Measurements from ENCODE around the gene HOXD12. TPM values are rescaled to one million over a fixed set of nuclear protein-coding genes. Genes with fewer than 3 reads are reported as not detected.

HOXD12 gene
- total RNA-seq, 1 experiment from 2014 or later, result 0.27 TPM

- Histone ChIP-seq H3K9ac (ENCODE audit: low read length) (no peak overlapping the region), H3K9me2 (ENCODE audit: insufficient read depth) (no peaks in the 10 kb centered on the region), H2AFZ (ENCODE audit: low read depth, low read length, poor library complexity, severe bottlenecking) (no peak overlapping the region), H4K20me1 (ENCODE audit: insufficient read depth) (no peaks in the 10 kb centered on the region), H3K27me3 (ENCODE audit: insufficient read depth, low read length) (no peaks in the 10 kb centered on the region), H3K4me2 (ENCODE audit: low read length) (no peak overlapping the region), H3K4me1 (ENCODE audit: control insufficient read depth in 1 of 2, insufficient read depth in 2 of 2, low read length in 2 of 2) (no peaks in the 10 kb centered on the region), H3K36me3 (ENCODE audit: control insufficient read depth in 1 of 2, insufficient read depth in 2 of 2, low read length in 2 of 2) (no peaks in the 10 kb centered on the region), H3K4me3 (replicated peaks in 1 of 2; ENCODE audit: low read depth in 1 of 2, low read length in 2 of 2) (no peak overlapping the region), H3K79me2 (ENCODE audit: insufficient read depth, low read length) (no peaks in the 10 kb centered on the region), H3K27ac (ENCODE audit: low read depth, low read length) (no peak overlapping the region), H3K9me3 (ENCODE audit: control insufficient read depth in 1 of 2, insufficient read depth in 1 of 2, low read depth in 1 of 2, low read length in 2 of 2) (no peaks in the 10 kb centered on the region)
- no peak for ATAC-seq
- DNase-seq (ENCODE audit: low read depth, low spot score), result no peak
- ChIA-PET POLR2A (no interaction called here), CTCF (no interaction called here), RAD21 (ENCODE audit: low non-redundant PET in 1 of 2, low total read pairs in 2 of 2, uncharacterized antibody in 2 of 2, unreplicated experiment in 2 of 2) (no interaction called here)
- intact Hi-C loops (cut with micrococcal nuclease), result no loop called here
- TF ChIP-seq EGR1 (IDR thresholded peaks at IDR 0.05; ENCODE audit: low read depth), result no peak
- no peak for TF ChIP-seq YY1 (IDR thresholded peaks at IDR 0.05; ENCODE audit: extremely low read depth, insufficient replicate concordance, low read depth, low read length)
- TF ChIP-seq ATF3 (IDR thresholded peaks at IDR 0.05), result no peak
- TF ChIP-seq FOSL1 (IDR thresholded peaks at IDR 0.05; ENCODE audit: low read depth), result no peak
- no peak for TF ChIP-seq ZBTB33 (IDR thresholded peaks at IDR 0.05; ENCODE audit: extremely low read depth, insufficient replicate concordance, low read length)
- TF ChIP-seq CEBPB (IDR thresholded peaks at IDR 0.05; ENCODE audit: low read depth), result no peak
- TF ChIP-seq JUND (IDR thresholded peaks at IDR 0.05), result no peak
- TF ChIP-seq POLR2AphosphoS5 (IDR thresholded peaks at IDR 0.05; ENCODE audit: low read depth, low read length), result no peak
- TF ChIP-seq POLR2A (IDR thresholded peaks at IDR 0.05; ENCODE audit: borderline replicate concordance, extremely low read depth, insufficient read depth, insufficient read length), result no peak
- no peak for TF ChIP-seq SRF (IDR thresholded peaks at IDR 0.05; ENCODE audit: low read depth)
- no peak for TF ChIP-seq SP1 (IDR thresholded peaks at IDR 0.05; ENCODE audit: low read depth)
- no TSS peak for BruUV-seq (replicated peaks)
Observed at GRCh38 chr2:176076063-176076462, 23.5 kb upstream of the HOXD12 start.

All from HCT116 (cell line).